A549 (cell line): Measurements from ENCODE around the gene PYROXD2.

Source experiments
- CHD2 ChIP-seq: fragments of 150-350 bp; IDR thresholded peaks from 2 replicates; pipeline ENCODE4 v1.6.1; 2014; ENCODE audit warnings: low read length; ENCODE audit not compliant: partially characterized antibody
- CTCF ChIP-seq: fragments of >200 bp; sonication (Bioruptor Twin); formaldehyde crosslinking; IDR thresholded peaks from 3 replicates; pipeline ENCODE4 v1.5.1; 2016
- KDM5A ChIP-seq: fragments of 200-600 bp; sonication (generic); IDR thresholded peaks from 2 replicates; pipeline ENCODE4 v1.6.1; 2016; ENCODE audit warnings: antibody characterized with exemption, mild to moderate bottlenecking
- RFX5 ChIP-seq: fragments of 450-650 bp; IDR thresholded peaks from 2 replicates; pipeline ENCODE4 v1.7.1; 2014; ENCODE audit warnings: antibody characterized with exemption, mild to moderate bottlenecking, moderate library complexity
- TF ChIP-seq, protein P1 (sequence below): IDR thresholded peaks from 2 replicates; pipeline ENCODE4 v1.6.1; 2012
- TF ChIP-seq, protein P2 (sequence below): fragments of >200 bp; sonication (Bioruptor Twin); formaldehyde crosslinking; IDR thresholded peaks from 3 replicates; pipeline ENCODE4 v1.6.1; 2016

DNA sequence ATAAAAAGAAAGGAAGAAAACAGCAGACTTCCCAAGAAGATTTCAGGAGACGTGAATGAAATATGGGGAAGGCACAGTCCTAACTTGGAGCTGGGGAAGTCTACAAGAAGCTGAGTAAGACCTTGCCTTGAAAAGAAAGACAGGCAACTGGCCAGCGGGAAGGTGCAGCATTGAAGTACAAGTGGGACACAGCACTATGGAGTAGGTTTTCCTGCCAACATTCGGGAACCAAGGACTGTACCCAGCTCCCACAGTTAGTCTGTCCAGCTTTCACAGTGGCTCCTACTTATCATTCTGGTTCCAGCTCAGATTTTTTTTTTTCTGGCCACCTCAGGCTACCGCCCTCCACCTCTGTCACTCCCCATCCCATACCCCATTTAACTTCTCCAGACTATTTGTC is 21.7 kb upstream of the PYROXD2 start:
- TF ChIP-seq, protein P1, sequence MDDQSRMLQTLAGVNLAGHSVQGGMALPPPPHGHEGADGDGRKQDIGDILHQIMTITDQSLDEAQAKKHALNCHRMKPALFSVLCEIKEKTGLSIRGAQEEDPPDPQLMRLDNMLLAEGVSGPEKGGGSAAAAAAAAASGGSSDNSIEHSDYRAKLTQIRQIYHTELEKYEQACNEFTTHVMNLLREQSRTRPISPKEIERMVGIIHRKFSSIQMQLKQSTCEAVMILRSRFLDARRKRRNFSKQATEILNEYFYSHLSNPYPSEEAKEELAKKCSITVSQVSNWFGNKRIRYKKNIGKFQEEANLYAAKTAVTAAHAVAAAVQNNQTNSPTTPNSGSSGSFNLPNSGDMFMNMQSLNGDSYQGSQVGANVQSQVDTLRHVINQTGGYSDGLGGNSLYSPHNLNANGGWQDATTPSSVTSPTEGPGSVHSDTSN = no peak
- no peak for TF ChIP-seq CTCF
- TF ChIP-seq RFX5 = no peak
- TF ChIP-seq, protein P2, sequence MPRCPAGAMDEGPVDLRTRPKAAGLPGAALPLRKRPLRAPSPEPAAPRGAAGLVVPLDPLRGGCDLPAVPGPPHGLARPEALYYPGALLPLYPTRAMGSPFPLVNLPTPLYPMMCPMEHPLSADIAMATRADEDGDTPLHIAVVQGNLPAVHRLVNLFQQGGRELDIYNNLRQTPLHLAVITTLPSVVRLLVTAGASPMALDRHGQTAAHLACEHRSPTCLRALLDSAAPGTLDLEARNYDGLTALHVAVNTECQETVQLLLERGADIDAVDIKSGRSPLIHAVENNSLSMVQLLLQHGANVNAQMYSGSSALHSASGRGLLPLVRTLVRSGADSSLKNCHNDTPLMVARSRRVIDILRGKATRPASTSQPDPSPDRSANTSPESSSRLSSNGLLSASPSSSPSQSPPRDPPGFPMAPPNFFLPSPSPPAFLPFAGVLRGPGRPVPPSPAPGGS = no peak
- no peak for TF ChIP-seq CHD2
- no peak for TF ChIP-seq KDM5A
